Liver (tissue), 9 donors: Measurements from ENCODE around the gene TNK1. TPM values are rescaled to one million over a fixed set of nuclear protein-coding genes. Genes with fewer than 3 reads are reported as not detected.

Experiments
- DNase-seq: peaks from one replicate; pipeline ENCODE4 v3.0.0-alpha.2; 2017; ENCODE audit warnings: low spot score
- H3K27ac ChIP-seq, 2 donors: one replicate each; pipeline ENCODE4 v1.7.0; 2013; ENCODE audit warnings: inconsistent platforms in 2 of 2, low read length in 2 of 2, control low read depth in 1 of 2, low read depth in 1 of 2, mild to moderate bottlenecking in 1 of 2
- H3K27me3 ChIP-seq, 4 donors: one replicate each; pipeline versions ENCODE4 v1.6.1 to v1.7.0; 2013; ENCODE audit warnings: low read length in 3 of 4, inconsistent platforms in 1 of 4, mild to moderate bottlenecking in 1 of 4, moderate library complexity in 1 of 4; ENCODE audit not compliant: control insufficient read depth in 4 of 4, insufficient read depth in 4 of 4
- H3K36me3 ChIP-seq, 4 donors: one replicate each; pipeline versions ENCODE4 v1.6.1 to v1.7.0; 2013; ENCODE audit warnings: low read length in 3 of 4, mild to moderate bottlenecking in 3 of 4, low read depth in 1 of 4, moderate library complexity in 1 of 4; ENCODE audit not compliant: control insufficient read depth in 4 of 4, insufficient read depth in 3 of 4
- H3K4me1 ChIP-seq, 4 donors: one replicate each; pipeline versions ENCODE4 v1.6.1 to v1.7.0; 2013; ENCODE audit warnings: low read length in 3 of 4, mild to moderate bottlenecking in 3 of 4, moderate library complexity in 1 of 4; ENCODE audit not compliant: control insufficient read depth in 4 of 4, insufficient read depth in 4 of 4
- H3K4me3 ChIP-seq, 3 donors: one replicate each; pipeline versions ENCODE4 v1.6.1 to v1.7.0; 2013; ENCODE audit warnings: low read length in 3 of 3, control low read depth in 1 of 3, low read depth in 1 of 3, mild to moderate bottlenecking in 1 of 3
- H3K9ac ChIP-seq, 2 donors: one replicate each; pipeline ENCODE4 v1.7.0; 2013; ENCODE audit warnings: low read length in 2 of 2, mild to moderate bottlenecking in 2 of 2, moderate library complexity in 2 of 2, control low read depth in 1 of 2, low read depth in 1 of 2
- H3K9me3 ChIP-seq, 4 donors: one replicate each; pipeline versions ENCODE4 v1.6.1 to v1.7.0; 2013; ENCODE audit warnings: low read length in 3 of 4; ENCODE audit not compliant: control insufficient read depth in 4 of 4
- ATF3 ChIP-seq: IDR thresholded peaks from 2 replicates; pipeline ENCODE4 v1.6.1; 2016; ENCODE audit warnings: antibody characterized with exemption
- EGR1 ChIP-seq, 2 donors: IDR thresholded peaks; 2 replicates each; pipeline ENCODE4 v1.6.1; 2016 to 2018; ENCODE audit warnings: antibody characterized with exemption in 2 of 2, low read depth in 2 of 2
- FOXA1 ChIP-seq: IDR thresholded peaks from 2 replicates; pipeline ENCODE4 v1.6.1; 2016; ENCODE audit warnings: antibody characterized with exemption
- FOXA2 ChIP-seq: IDR thresholded peaks from 2 replicates; pipeline ENCODE4 v1.6.1; 2016; ENCODE audit warnings: antibody characterized with exemption
- GABPA ChIP-seq, 2 donors: IDR thresholded peaks in 1 of 2; conservative IDR thresholded peaks in 1 of 2; 2 replicates each; pipeline ENCODE4 v1.6.1; 2016; ENCODE audit warnings: antibody characterized with exemption in 2 of 2, mild to moderate bottlenecking in 1 of 2, moderate library complexity in 1 of 2
- HNF4A ChIP-seq, 2 donors: conservative IDR thresholded peaks; 2 replicates each; pipeline ENCODE4 v1.6.1; 2016; ENCODE audit warnings: antibody characterized with exemption in 2 of 2, mild to moderate bottlenecking in 2 of 2
- HNF4G ChIP-seq: IDR thresholded peaks from 2 replicates; pipeline ENCODE4 v1.6.1; 2016; ENCODE audit warnings: antibody characterized with exemption
- JUND ChIP-seq, 2 donors: IDR thresholded peaks; 2 replicates each; pipeline ENCODE4 v1.6.1; 2016; ENCODE audit warnings: antibody characterized with exemption in 2 of 2
- NR2F2 ChIP-seq: IDR thresholded peaks from 2 replicates; pipeline ENCODE4 v1.6.1; 2016; ENCODE audit warnings: antibody characterized with exemption
- RAD21 ChIP-seq, 2 donors: IDR thresholded peaks; 2 replicates each; pipeline ENCODE4 v1.6.1; 2016; ENCODE audit warnings: antibody characterized with exemption in 2 of 2, mild to moderate bottlenecking in 2 of 2
- REST ChIP-seq: IDR thresholded peaks from 2 replicates; pipeline ENCODE4 v1.6.1; 2016; ENCODE audit warnings: antibody characterized with exemption, mild to moderate bottlenecking
- RXRA ChIP-seq, 2 donors: IDR thresholded peaks; 2 replicates each; pipeline ENCODE4 v1.6.1; 2017 to 2018; ENCODE audit warnings: antibody characterized with exemption in 2 of 2, mild to moderate bottlenecking in 1 of 2
- SP1 ChIP-seq: IDR thresholded peaks from 2 replicates; pipeline ENCODE4 v1.6.1; 2018; ENCODE audit warnings: antibody characterized with exemption, mild to moderate bottlenecking
- TAF1 ChIP-seq: conservative IDR thresholded peaks from 2 replicates; pipeline ENCODE4 v1.6.1; 2016; ENCODE audit warnings: antibody characterized with exemption, mild to moderate bottlenecking
- YY1 ChIP-seq: IDR thresholded peaks from 2 replicates; pipeline ENCODE4 v1.6.1; 2016; ENCODE audit warnings: antibody characterized with exemption, mild to moderate bottlenecking
- ZBTB33 ChIP-seq: IDR thresholded peaks from 2 replicates; pipeline ENCODE4 v1.6.1; 2016; ENCODE audit warnings: antibody characterized with exemption
- WGBS: extraction: QIAGEN DNeasy Blood & Tissue Kit; methylation state at CpG from one replicate; pipeline ENCODE4 v1.1.7; 2013; 5-methylcytosine and 5-hydroxymethylcytosine counted together
- polyA plus RNA-seq, 2 donors: library from polyadenylated mRNA; stranded (reverse) in 1 of 2; unstranded in 1 of 2; fragments of 200-250 nt in 1 of 2; fragments of >200 nt in 1 of 2; fragmentation: Nextera tagmentation in 1 of 2; extraction: Ambion mirVana in 1 of 2; gene quantifications; one replicate each; pipeline versions ENCODE4 v1.2.1 to v1.2.3, GENCODE V29; 2013 to 2015
- total RNA-seq, 2 donors: library from RNA; depleted of rRNA; stranded (reverse); fragments of >200 nt; gene quantifications; one replicate each; pipeline ENCODE4 v1.2.3, GENCODE V29; 2014
- TF ChIP-seq, protein P1 (sequence below): fragments of 150-350 bp; IDR thresholded peaks from 2 replicates; pipeline ENCODE4 v1.5.1; 2017; ENCODE audit warnings: improper control_type of control experiment, low read depth, low read length; ENCODE audit not compliant: missing input control
- TF ChIP-seq, protein P2 (sequence below): IDR thresholded peaks from 2 replicates; pipeline ENCODE4 v1.6.1; 2016; ENCODE audit warnings: antibody characterized with exemption
- donor health status: healthy.
- donor health status: healthy.
- donor health status: healthy.
- donor health status: healthy.
- donor health status: healthy.

TNK1 gene
- total and polyA plus RNA-seq, 4 donors: 0.05 to 3.5 (median 2.5) TPM

GRCh38 chr17:7435676-7436555, 55.0 kb downstream of the TNK1 start:
- Histone ChIP-seq H3K36me3 (no peaks in the 10 kb centered on the region), H3K27ac (peak overlapping the region; percentile 53 to 69), H3K9me3 (no peaks in the 10 kb centered on the region), H3K9ac (peak overlapping the region; percentile 4 to 51), H3K27me3 (peaks cover 0 to 3% (median 0%) of the 10 kb centered on the region in 4 donors), H3K4me1 (peaks cover 20 to 45% (median 35%) of the 10 kb centered on the region in 4 donors), H3K4me3 (peak overlapping the region in 2 of 3 donors; percentile 52 to 83)
- TF ChIP-seq, protein P1, sequence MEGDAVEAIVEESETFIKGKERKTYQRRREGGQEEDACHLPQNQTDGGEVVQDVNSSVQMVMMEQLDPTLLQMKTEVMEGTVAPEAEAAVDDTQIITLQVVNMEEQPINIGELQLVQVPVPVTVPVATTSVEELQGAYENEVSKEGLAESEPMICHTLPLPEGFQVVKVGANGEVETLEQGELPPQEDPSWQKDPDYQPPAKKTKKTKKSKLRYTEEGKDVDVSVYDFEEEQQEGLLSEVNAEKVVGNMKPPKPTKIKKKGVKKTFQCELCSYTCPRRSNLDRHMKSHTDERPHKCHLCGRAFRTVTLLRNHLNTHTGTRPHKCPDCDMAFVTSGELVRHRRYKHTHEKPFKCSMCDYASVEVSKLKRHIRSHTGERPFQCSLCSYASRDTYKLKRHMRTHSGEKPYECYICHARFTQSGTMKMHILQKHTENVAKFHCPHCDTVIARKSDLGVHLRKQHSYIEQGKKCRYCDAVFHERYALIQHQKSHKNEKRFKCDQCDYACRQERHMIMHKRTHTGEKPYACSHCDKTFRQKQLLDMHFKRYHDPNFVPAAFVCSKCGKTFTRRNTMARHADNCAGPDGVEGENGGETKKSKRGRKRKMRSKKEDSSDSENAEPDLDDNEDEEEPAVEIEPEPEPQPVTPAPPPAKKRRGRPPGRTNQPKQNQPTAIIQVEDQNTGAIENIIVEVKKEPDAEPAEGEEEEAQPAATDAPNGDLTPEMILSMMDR: no peak
- TF ChIP-seq FOXA1: no peak
- TF ChIP-seq EGR1 (IDR thresholded peaks at IDR 0.05; ENCODE audit: low read depth in 2 of 2): no peak
- no peak for TF ChIP-seq ATF3
- TF ChIP-seq RAD21 (IDR thresholded peaks at IDR 0.05): no peak
- no peak for TF ChIP-seq YY1
- TF ChIP-seq, protein P2, sequence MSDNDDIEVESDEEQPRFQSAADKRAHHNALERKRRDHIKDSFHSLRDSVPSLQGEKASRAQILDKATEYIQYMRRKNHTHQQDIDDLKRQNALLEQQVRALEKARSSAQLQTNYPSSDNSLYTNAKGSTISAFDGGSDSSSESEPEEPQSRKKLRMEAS: no peak
- TF ChIP-seq TAF1: no peak
- no peak for TF ChIP-seq NR2F2
- WGBS: 15% methylated on average over 49 of the region's 49 CpGs
- peak; percentile 57 for DNase-seq

DNA sequence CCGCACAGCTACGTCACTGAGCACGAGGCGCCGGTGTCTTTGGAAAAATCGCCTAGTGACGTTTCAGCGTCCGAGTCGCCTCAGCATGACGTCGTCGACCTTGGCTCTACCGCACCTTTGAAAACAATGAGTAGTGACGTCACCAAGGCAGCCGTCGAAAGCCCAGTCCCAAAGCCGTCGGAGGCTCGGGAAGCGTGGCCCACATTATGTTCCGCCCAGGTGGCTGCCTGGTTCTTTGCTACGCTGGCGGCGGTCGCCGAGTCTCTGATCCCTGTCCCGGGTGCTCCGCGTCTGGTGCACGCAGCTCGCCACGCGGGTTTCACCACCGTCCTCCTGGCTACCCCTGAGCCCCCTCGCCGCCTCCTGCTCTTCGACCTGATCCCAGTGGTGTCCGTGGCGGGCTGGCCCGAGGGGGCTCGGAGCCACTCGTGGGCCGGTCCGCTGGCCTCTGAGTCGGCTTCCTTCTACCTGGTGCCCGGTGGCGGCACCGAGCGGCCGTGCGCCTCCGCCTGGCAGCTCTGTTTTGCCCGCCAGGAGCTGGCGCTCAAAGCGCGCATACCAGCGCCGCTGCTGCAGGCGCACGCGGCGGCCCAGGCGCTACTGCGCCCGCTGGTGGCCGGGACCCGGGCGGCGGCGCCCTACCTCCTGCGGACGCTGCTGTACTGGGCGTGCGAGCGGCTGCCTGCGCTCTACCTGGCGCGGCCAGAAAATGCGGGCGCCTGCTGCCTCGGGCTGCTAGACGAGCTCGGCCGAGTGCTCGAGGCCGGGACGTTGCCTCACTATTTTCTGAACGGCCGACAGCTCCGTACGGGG, 55.9 kb downstream of the TNK1 start:
- DNase-seq: peak; percentile 77
- peaks cover 0 to 3% (median 0%) of the 10 kb centered on the region in 4 donors for H3K27me3 ChIP-seq
- TF ChIP-seq, protein P1: peak; percentile 79
- TF ChIP-seq RXRA (IDR thresholded peaks at IDR 0.05): no peak
- peak; percentile 70 to 73 for TF ChIP-seq RAD21 (IDR thresholded peaks at IDR 0.05)
- peak; percentile 18 for TF ChIP-seq YY1
- TF ChIP-seq JUND (IDR thresholded peaks at IDR 0.05): no peak
- TF ChIP-seq GABPA (IDR thresholded peaks at IDR 0.05 in 1 of 2, conservative IDR thresholded peaks at IDR 0.05 in 1 of 2): no peak
- no peak for TF ChIP-seq ZBTB33
- peak; percentile 31 for TF ChIP-seq SP1
- peak; percentile 29 for TF ChIP-seq REST
- no peak for TF ChIP-seq FOXA1
- no peak for TF ChIP-seq HNF4G
- TF ChIP-seq ATF3: no peak
- no peak for TF ChIP-seq HNF4A (conservative IDR thresholded peaks at IDR 0.05)
- TF ChIP-seq NR2F2: no peak
- TF ChIP-seq EGR1 (IDR thresholded peaks at IDR 0.05; ENCODE audit: low read depth in 2 of 2): no peak
- TF ChIP-seq FOXA2: no peak
- peak; percentile 51 for TF ChIP-seq TAF1

More for the DNA sequence above, 55.9 kb downstream of the TNK1 start:
- Histone ChIP-seq H3K4me3 (peak overlapping the region in 2 of 3 donors; percentile 52 to 83), H3K9ac (no peak overlapping the region), H3K9me3 (no peaks in the 10 kb centered on the region), H3K36me3 (no peaks in the 10 kb centered on the region), H3K4me1 (peaks cover 20 to 48% (median 39%) of the 10 kb centered on the region in 4 donors), H3K27ac (peak overlapping the region; percentile 52 to 69)
- WGBS: 7% methylated on average over 92 of the region's 92 CpGs
